Myocyte (in vitro differentiated cells): ENCODE measurements around the gene DCAF5. TPM values are rescaled to one million over a fixed set of nuclear protein-coding genes. Genes with fewer than 3 reads are reported as not detected.
"Not testable (repeated sequence)": the region's sequence is repeated elsewhere in the genome, so short reads cannot be mapped to it uniquely, and the experiment has no call there.

ENCODE experiments used
- DNase-seq: peaks from one replicate; pipeline ENCODE4 v3.0.0-alpha.2; 2012; ENCODE audit warnings: low read depth
- total RNA-seq: library from RNA; depleted of rRNA; stranded (reverse); fragments of >200 nt; gene quantifications from 2 replicates; pipeline ENCODE4 v1.2.3, GENCODE V29; 2014

Gene DCAF5
- total RNA-seq, 1 donor from 2014 or later, result 41.8 TPM

DNA sequence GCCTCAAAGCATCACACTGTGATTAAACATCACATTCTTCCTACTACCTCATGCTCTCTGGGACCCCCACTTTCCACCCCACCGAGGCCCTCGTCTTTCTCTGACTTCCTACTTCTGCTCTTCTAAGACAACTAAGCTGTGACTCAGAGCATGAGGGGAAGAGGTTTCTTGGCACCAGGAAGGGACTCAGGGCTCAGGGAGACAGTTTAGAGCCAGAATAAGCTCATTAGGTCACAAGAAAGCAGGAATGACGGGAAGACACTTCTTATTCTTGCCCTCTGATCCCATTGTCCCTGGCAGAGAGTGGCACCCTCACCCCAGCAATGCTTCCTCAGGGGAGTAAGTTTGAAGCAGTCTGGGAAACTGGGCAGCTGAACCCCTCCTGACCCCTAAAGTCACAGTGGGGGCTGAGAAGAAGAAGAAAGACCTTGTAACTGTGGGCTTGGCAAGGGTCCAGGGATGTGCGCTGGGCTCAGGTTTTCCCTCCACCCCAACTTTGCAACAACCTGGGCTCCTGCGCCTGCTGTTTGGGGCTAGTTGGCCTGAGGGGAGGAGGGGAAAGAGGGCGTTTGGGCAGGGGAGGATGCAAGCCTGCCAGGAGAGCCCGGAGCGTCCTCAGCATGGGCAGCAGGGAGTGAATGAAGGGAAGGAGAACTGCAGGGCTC, 109.2 kb downstream of the DCAF5 start:
- DNase-seq, result peak; percentile 59

DNA sequence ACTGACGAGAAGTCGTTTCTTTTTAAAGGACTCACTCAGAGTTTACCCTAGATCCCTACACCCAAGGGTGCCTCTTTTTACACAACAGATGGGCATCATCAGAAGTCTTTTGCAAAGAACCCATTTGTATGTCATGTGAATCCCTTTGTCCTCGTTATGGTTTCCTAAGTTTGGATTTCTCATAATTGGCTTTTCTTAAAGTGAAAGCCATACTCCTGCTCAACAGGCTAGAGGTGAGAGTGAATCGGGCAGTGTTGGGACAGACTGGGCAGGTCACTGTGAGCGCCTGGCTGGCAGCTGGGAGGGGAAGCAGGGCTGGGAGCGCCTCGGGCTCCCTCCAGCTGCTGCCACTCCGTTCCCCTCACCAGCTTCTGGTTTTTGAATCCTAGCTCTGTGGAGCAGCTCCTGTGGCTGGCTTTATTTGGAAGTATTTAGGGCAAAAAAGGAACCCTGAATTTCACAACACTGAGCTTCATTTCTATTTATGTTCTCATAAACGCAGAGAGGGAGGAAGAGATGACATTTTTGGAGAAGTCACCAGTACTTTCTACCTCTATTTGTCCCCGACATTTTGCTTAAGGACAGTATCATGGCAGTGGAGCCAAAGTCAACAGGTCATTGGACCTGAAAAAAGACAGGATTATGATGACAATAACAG, 110.0 kb downstream of the DCAF5 start:
- peak; percentile 59 for DNase-seq

GRCh38 chr14:69042299-69042698, 110.6 kb downstream of the DCAF5 start:
- DNase-seq, result no peak

DNA sequence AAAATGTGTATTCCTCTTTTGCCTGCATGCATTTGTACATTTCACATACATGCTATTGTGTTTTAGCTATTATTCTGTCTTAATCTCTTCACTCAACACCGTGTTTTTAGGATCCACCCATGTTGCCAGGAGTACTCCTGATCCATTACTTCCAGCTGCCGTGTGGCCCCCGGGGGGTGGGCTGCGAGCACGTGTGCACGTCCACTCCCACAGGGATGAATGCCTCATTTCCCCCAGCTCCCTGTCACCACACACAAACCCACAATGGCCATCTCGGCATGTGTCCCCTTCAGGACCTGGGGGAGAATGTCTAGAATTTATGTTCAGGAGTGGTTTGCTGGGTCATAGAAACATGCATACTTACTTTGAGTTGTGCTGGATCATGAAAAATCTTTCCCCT, 111.1 kb downstream of the DCAF5 start:
- no peak for DNase-seq

- DNase-seq, result no peak
These were observed 112.6 kb downstream of the DCAF5 start for GRCh38 chr14:69040353-69040752.

DNA sequence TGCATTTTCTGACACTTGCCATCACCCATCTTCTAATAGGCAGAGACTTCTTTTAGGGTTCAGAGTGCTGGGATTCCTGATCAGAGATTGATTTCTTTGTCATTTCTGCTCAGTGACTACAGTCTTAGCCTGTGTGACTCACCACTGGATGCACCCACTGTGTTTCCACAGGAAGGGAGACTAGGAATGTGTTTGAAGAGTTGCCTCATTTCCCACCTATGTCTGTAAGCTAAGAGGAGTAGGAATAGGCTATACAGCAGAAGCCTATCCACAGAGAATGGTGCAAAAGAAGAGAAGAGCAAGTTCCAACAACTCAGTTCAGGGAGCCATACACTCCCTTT, 113.7 kb downstream of the DCAF5 start:
- DNase-seq, result no peak

GRCh38 chr14:69038455-69039287, 114.2 kb downstream of the DCAF5 start:
- DNase-seq, result peak; percentile 67

GRCh38 chr14:69037790-69038454, 115.0 kb downstream of the DCAF5 start:
- no peak for DNase-seq

- no peak for DNase-seq
These were observed 116.0 kb downstream of the DCAF5 start for GRCh38 chr14:69036757-69037506.

DNA sequence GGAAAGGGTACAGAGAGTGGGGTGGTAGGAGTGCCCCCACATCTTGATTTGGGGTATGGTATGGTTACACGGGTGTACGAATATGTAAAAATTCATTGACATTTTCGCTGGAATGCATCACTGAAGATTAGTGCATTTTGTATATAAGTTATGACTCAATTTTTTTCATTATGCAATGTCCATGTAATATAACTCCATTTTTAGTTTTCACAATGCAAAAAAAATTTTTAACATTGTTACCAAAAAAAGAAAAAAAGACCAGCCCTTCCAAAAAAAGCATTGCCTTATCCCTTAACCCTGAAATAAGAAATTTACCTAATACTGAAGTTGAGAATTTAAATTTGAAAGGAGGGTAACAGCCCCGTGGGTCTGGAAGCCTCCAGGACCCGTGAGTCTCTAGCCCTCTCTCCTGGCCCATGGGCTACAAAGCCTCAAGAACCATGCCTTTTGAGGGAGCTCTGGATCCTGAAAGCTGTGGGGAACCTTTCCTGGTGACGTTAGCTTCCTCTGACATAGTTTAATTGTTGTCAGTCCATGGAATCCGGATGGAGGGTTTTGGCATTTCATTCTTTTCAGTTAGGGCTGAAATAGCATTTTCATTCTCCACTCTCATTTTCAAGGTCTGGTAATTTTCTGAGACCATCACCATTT, 118.2 kb downstream of the DCAF5 start:
- DNase-seq, result no peak

DNA sequence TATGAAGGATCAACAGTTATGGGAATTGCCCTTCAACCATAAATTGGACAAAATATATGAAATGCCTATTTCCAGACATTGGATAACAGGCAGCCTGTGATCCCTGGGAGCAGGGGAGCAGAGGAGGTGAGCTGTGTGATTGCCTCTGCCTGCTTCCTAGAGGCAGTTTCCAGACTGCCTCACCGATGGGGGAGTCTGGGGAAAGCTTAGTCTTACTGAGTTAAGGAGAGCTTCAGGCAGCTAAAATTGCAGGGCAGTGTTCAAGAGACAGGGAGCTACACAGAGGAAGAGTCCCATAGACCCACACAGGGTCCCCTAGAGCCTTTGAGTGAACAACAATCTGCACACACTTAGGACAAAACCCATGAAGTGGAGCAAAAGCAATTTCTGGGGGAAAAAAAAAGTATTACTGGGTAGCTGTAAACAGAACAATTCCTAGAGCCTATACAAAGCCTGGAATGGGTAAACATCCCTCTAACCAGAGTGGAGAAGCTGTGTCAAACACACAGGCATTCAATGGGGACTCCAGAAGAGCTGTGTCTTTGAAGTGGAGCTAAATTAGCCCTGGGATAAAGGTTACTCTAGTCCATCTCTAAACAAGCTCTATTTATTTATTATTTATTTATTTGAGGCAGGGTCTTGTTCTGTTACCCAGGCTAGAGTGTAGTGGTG, 125.5 kb downstream of the DCAF5 start:
- DNase-seq, result no peak

DNA sequence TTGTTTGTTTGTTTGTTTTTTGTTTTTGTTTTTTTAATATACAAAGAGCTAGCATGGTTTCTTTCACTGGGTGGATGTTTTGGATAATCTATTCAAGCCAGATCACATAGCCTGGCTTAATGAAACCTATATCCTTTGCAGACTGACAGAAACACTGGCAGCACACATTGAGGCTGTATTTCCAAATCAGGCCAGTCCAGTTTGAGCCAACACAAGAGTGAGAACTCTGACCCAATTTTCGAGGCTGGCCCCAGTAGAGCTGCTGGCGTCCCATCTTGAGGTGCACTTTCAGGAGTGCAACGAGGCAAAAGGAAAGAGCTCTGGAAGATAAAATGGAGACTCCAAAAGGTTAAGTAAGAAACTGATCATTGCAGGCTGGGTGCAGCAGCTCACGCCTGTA, 129.9 kb downstream of the DCAF5 start:
- no peak for DNase-seq

GRCh38 chr14:69022093-69022492, 130.8 kb downstream of the DCAF5 start:
- DNase-seq, result not testable (repeated sequence)

- no peak for DNase-seq
These were observed 135.2 kb downstream of the DCAF5 start for GRCh38 chr14:69017706-69018105.

GRCh38 chr14:69014829-69015259, 138.1 kb downstream of the DCAF5 start:
- no peak for DNase-seq

GRCh38 chr14:69013943-69014782, 138.8 kb downstream of the DCAF5 start:
- DNase-seq, result no peak

GRCh38 chr14:69012256-69012953, 140.5 kb downstream of the DCAF5 start:
- no peak for DNase-seq

DNA sequence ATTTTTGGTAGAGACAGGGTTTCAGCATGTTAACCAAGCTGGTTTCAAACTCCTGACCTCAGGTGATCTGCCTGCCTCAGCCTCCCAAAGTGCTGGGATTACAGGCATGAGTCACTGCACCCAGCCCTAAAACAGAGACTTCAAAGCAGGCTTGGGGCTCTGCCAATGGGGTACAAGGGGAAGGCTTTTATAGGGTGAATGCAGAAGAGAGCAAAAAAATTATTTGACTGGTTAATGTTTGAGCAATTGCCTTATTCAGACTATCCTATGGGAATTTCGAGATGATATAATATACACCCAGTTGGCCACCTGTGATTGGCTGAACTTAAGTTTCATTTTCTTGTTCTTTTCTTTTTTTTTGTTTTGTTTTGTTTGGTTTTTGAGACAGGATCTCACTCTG, 142.3 kb downstream of the DCAF5 start:
- DNase-seq, result no peak
